ENCODE data around the gene DCTN2.
"Not testable (repeated sequence)": the region's sequence is repeated elsewhere in the genome, so short reads cannot be mapped to it uniquely, and the experiment has no call there.

DCTN2 gene

DNA sequence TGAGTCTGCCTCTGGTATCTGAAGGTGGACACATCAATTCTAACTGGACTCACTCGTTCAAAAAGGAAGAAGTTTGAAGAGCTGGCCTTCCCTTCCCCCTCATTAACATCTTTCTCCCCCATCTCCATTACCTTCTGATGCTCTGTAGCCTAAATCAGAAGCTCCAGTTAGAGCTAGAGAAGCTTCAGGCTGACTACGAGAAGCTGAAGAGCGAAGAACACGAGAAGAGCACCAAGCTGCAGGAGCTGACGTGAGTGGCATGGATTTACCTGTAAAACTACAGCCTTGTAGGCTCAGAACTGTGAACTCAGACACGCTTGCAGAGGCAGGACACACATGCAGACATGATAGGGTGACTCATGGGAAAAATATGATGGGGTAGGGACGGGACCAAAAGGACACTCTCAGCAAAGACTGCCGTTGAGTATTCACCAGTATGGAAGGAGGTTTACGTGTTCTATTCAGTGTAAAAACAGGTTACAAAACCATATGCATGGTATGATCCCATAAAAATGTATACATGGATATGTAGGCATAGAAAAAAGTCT is 29.7 kb upstream of the DCTN2 start:
- DNase-seq = no peak

- no peak for DNase-seq
Measured at GRCh38 chr12:57575771-57576612, 29.0 kb upstream of the DCTN2 start.

DNA sequence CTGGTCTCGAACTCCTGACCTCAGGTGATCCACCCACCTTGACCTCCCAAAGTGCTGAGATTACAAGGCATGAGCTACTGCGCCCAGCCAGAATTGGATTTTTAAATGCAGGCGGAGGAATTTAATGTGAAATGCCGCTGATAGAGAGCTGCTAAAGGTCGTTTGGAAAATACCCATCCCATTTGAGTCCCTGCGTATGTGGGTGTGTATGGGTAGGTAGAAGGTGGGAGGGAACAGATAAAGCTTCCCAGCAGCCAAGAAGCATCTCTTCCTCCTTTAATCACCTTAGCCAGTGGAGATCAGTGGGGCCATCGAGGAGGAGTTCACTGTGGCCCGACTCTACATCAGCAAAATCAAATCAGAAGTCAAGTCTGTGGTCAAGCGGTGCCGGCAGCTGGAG is 27.8 kb upstream of the DCTN2 start:
- DNase-seq = no peak

- no peak for DNase-seq
Measured at GRCh38 chr12:57571926-57572762, 25.2 kb upstream of the DCTN2 start.

- DNase-seq = not testable (repeated sequence)
Measured at GRCh38 chr12:57570438-57570837, 23.4 kb upstream of the DCTN2 start.

- DNase-seq = no peak
Measured at GRCh38 chr12:57569858-57570257, 22.9 kb upstream of the DCTN2 start.

DNA sequence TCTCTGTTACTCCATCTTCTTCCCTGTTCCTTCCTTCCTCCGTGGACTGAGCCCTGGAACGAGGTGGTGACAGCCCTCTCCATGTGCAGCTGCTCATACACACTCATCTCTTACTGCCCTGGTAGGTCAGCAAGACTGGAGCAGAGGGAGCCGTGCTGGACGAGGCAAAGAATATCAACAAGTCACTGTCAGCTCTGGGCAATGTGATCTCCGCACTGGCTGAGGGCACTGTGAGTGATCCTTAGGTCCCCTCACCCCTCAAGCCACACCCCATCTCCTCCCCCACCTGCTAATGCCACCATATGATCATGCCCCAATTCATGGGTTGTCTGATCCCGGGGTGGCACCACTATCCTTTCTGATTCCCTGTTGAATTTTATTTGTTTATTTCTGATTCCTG is 21.8 kb upstream of the DCTN2 start:
- DNase-seq = no peak

- DNase-seq = no peak
Measured at GRCh38 chr12:57564178-57564740, 17.3 kb upstream of the DCTN2 start.

- DNase-seq = no peak
Measured at GRCh38 chr12:57563358-57563757, 16.4 kb upstream of the DCTN2 start.

DNA sequence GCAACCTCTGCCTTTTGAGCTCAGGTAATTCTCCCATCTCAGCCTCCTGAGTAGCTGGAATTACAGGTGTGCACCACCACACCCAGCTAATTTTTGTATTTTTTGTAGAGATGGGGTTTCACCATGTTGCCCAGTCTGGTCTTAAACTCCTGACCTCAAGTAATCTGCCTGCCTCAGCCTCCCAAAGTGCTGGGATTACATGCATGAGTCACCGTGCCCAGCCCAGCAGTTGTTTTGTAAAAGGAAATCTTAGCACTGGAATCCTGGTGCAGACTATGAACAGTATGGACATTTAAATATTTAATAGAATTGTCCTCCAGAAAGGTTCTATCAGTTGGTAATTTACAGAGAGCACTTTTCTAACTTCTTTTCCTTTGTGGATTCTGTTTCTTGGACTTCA is 14.1 kb upstream of the DCTN2 start:
- DNase-seq = not testable (repeated sequence)

GRCh38 chr12:57560516-57560915 is 13.5 kb upstream of the DCTN2 start:
- no peak for DNase-seq

GRCh38 chr12:57558864-57559263 is 11.9 kb upstream of the DCTN2 start:
- no peak for DNase-seq

- DNase-seq = no peak
Measured at GRCh38 chr12:57554897-57555296, 7.9 kb upstream of the DCTN2 start.

- DNase-seq = no peak
Measured at GRCh38 chr12:57554453-57554852, 7.5 kb upstream of the DCTN2 start.

DNA sequence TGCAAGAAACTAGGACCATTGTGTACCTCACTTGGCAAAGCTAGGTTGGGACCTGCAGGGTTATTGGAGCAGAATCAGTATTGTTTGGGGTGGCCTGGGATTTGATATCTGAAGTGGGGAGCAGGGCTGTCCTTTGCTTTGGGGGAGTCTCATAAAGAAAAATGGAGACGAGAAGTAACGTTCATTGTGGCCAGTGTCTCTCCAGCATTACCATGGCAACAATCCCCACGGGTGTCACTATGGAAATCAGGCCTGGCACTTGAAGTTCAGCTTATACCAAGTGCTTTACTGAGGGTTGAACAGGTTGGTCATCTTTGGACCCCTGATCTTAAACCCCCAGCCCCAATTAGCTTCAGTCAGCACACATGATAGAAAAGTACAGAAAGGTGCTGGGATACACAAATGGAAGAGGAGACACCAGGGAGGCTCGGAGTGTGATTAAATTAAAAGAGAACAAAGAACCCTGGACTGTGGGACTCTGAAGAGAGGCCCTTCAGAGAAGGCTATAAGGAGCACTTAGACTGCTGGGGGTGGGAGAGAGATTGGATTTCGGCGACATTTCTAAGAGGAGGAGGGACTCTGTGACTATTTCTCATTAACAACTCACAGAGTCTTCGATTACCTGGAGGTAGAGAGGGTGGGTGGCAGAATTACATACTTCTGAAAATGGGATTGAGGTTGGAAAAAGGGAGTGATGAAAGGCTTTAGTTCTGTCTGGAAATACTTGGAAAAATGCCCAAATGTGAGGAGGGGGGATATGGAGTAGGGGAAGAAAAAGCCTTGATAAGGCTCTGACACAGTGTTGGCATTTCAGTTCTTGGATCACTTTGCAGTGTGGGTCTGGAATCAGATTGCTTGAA is 6.6 kb upstream of the DCTN2 start:
- DNase-seq = no peak

DNA sequence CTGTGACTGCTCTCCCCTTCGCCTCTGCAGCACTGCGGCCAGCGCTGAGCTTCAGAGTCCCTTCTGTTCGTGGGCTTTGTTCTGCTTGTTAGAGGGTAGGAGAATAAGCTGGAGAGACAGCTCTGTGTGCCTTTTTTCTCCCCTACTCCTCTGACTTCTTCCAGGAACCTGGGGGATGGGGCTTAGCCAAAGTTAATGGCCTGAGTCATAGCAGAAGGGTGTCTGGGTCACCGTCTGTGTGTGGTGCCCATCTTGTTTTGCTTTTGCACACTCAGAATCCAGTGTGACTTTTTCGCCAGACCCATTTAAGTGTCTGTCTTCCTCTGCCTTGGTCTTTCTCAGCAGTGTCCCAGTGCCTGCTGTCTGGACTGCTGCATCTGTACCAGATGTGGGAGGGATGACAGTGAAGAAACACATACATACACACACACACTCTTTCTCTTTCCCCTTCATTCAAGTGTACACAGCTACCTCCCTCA is 5.9 kb upstream of the DCTN2 start:
- DNase-seq = no peak

GRCh38 chr12:57552306-57552651 is 5.3 kb upstream of the DCTN2 start:
- no peak for DNase-seq

DNA sequence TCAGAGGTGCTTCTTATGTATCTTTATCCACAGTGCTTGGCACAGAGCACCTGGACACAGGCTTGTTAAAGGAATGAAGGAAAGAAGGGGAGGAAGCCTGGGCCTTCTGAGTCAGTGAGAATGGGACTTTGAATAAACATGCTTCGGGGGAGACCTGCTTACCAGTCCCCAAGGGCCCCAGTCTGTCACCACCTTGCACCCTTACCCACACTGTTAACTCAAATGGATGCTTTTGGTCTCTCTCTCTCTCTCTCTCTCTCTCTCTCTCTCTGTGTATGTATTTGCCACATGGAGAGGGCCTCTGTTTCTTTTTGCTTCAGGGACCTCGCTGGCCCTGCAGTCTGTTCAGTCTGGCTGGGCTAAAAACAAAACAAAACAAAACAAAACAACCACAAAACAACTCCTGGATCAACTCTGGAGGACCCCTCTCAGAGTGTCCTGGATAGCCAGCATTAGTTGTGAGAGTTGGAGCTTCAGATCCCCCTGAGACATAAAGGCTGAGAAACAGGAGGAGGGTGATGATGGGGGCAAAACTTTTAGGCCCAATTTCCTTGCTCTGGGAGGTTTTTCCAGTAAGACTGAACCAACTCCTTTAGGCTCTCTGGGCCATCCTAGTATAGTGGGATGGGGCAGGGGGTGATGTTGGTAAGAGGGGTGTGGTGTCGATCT is 4.8 kb upstream of the DCTN2 start:
- DNase-seq = no peak

DNA sequence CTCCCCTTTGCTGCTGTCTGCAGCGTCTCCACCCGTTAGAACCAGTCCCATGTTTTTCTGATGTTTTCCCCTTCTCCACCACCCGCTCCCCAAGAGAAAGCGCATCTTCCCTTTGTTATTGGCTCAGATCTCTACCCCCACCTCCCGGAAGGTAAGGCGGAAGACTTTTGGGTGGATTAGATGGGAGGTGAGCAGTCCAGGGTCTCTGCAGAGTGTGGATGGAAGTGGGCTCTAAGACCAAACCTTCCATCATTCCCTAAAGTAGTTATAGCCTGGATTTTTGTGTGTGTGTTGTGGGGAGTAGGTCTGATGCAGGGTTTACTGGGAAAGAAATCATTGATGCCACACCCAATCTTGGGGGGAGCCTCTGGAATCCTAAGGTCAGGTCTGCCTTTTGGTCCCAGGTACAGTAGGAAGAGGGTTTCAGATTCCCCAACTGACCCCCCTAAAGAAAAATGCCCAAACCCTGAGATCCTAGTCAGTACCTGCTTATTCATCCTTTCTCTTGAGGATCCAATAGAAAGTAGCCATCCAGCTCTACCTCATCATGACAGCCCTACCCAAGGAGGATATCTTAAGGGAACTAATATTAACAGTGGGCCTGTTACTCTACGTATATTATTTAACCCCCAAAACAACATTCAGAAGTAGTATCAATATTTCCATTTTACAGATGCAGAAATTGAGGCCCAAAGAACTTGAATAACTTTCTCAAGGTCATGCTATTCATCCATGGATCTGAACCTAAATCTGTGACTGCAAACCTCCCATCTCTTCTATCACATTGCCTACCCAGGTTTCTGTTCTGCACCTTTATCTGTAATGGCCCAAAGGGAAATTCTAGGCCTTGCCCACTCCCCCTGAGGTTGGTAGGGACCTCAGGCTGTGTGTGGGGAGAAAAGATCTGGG is 3.9 kb upstream of the DCTN2 start:
- DNase-seq = no peak

DNA sequence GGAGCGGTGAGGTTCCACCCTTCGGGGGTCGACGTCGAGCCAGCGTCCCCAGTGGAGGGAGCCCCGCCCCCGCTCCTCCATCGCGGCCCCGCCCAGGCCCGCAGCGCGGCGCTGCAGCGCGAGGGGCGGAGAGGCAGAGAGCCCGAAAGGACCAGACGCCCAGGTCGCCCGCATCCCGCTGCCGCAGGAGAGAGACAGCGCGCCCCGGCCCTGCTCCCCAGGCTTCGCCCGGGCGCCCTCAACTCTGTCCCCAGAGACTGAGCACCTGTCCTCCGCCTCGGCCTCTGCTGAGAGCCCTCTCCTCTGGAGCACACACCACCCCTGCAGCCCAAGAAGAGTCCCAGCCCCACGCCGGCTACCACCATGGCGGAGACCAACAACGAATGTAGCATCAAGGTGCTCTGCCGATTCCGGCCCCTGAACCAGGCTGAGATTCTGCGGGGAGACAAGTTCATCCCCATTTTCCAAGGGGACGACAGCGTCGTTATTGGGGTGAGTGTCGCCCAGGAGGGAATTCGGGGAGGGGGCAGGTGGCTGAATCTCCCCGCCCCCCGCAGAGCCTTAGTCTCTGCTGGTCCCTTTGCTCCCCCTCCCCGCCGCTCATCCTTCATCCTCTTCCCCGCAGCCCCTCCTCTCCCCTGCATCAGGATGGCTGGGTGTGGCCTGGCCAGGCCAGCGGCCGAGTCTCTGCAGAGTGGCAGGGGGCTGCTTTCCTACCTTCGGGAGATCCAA is 3.1 kb upstream of the DCTN2 start, which contains the start of gene KIF5A:
Gene KIF5A (plus strand): TSS at position 136 of the 732 bp plus-strand sequence. CDS start 228 bp downstream, at position 364.
- peak; percentile 46 for DNase-seq
